Fibroblast of mammary gland (primary cell): Measurements from ENCODE around the gene METTL1.

Experiments
- DNase-seq: peaks from one replicate; pipeline ENCODE4 v3.0.0-alpha.2; 2010; ENCODE audit warnings: low read depth
- H3K4me3 ChIP-seq: 2 replicates; pipeline ENCODE4 v1.5.1; 2011; ENCODE audit warnings: low read depth, mild to moderate bottlenecking, low read length, moderate library complexity; ENCODE audit not compliant: control insufficient read depth
- TF ChIP-seq, protein P1 (sequence below): conservative IDR thresholded peaks from 2 replicates; pipeline ENCODE4 v1.5.1; 2011; ENCODE audit warnings: low read depth, low read length, inconsistent platforms; ENCODE audit not compliant: control insufficient read depth, insufficient read depth

The METTL1 gene

DNA sequence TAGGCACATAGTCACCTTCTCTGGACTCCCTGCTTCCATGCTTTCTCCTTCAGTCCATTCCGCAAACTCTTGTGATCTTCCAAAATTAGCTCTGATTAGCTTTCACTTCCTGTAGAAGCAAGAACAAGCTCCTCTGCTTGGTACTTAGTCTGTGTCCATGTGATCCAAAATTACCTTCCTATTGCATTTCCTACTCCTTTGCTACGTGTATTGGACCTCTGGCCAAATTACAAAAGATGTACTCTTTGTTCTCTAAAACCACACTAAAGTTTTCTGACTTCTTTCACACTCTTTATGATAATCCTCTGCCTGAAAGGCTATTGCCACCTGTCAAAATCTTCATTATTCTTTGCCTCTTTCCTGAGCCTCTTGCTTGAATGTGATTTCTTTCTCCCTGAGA, 9.9 kb upstream of the METTL1 start:
- no peak for DNase-seq
- TF ChIP-seq, protein P1, sequence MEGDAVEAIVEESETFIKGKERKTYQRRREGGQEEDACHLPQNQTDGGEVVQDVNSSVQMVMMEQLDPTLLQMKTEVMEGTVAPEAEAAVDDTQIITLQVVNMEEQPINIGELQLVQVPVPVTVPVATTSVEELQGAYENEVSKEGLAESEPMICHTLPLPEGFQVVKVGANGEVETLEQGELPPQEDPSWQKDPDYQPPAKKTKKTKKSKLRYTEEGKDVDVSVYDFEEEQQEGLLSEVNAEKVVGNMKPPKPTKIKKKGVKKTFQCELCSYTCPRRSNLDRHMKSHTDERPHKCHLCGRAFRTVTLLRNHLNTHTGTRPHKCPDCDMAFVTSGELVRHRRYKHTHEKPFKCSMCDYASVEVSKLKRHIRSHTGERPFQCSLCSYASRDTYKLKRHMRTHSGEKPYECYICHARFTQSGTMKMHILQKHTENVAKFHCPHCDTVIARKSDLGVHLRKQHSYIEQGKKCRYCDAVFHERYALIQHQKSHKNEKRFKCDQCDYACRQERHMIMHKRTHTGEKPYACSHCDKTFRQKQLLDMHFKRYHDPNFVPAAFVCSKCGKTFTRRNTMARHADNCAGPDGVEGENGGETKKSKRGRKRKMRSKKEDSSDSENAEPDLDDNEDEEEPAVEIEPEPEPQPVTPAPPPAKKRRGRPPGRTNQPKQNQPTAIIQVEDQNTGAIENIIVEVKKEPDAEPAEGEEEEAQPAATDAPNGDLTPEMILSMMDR, result no peak
- H3K4me3 ChIP-seq, result no peak overlapping the region

DNA sequence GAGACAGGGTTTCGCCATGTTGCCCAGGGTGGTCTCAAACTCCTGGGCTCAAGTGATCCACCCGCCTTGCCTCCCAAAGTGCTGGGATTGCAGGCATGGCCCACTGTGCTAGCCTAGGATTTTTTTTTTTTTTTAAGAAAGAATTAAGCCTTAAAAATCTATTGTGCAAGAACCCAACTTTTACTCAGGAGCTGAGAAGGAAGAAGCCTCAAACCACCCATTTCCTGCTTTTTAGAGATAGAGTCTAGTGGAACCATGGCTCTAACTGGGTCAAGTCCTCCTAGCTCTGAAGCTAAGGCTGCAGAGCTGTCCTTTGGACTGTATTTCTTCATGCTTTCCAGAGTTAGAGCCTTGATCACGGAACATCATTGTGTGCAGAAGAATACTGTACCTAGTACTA, 9.3 kb upstream of the METTL1 start:
- TF ChIP-seq, protein P1, result no peak
- DNase-seq, result no peak
- H3K4me3 ChIP-seq, result no peak overlapping the region

DNA sequence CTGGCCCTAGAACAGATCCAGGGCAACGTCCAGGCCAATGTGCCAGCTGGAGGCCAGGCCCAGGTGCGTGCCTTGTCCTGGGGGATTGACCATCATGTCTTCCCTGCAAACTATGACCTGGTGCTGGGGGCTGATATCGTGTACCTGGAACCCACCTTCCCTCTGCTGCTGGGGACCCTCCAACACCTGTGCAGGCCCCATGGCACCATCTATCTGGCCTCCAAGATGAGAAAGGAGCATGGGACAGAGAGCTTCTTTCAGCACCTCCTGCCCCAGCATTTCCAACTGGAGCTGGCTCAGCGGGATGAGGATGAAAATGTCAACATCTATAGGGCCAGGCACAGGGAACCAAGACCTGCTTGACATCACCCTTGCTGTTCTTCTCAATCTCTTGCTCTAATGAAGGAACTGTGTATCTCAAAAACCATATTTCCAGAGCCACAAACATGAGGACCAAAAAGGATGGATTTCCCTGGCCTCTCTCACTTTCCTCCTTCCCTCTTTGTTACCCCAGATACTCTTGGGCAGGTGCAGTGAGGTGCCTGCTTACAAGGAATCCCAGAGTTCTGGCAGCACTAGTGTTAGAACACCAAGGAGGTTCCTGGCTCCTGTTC, 8.5 kb upstream of the METTL1 start:
- H3K4me3 ChIP-seq, result no peak overlapping the region
- TF ChIP-seq, protein P1, result no peak
- no peak for DNase-seq

DNA sequence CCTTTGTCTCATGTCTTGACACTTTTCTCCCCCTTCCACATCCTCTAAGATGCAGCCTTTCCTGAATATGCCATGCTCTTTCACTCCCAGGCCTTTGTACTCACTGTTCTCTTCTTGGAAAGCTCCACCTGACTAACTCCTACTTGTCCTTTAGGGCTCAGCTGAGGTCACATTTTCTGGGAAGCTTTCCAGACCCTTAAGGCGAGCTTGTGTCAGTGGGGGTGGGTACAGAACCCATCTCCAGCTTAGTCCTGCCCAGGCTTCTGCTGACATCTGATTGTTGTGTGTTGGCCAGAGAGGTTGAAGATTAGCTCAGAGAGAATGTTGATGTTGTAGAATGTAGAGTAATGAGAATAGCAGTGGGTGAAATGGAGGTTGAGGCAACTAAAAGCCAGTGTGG, 7.8 kb upstream of the METTL1 start:
- peak; percentile 47 for DNase-seq
- H3K4me3 ChIP-seq, result no peak overlapping the region
- TF ChIP-seq, protein P1, result no peak

DNA sequence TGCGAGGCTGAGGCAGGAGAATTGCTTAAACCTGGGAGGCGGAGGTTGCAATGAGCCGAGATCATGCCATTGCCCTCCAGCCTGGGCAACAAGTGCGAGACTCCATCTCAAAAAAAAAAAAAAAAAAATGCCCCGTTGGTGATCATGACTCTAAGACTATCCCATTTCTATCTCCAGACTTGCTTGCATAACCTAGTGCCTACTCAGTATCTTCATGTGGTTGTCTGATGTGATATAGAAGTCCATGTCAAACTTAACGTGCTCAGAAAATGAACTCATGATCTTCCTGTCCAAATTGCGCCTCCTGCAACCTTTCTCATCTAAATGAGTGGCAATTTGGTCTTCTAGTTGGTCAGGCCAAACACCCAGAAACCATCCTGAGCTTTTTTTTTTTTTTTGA, 6.0 kb upstream of the METTL1 start:
- H3K4me3 ChIP-seq, result no peak overlapping the region
- no peak for DNase-seq
- TF ChIP-seq, protein P1, result no peak

DNA sequence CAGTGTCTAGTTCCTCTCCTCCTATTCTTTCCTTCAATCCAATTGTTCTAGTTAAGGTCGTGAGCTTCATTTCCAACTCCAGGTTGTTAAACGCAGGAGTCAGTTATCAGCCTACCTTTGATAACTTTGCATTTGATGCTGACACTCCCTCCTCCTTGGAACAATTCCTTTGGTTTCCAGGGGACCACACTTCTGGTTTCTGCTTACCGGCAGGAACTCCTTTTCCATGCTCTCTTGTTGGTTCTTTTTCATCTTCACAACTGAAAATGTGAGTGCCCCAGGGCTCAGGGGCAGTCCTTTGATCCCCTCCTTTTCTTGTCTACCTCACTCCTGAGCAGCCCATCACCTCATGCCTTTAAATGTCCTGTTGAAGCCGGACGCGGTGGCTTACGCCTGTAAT, 5.5 kb upstream of the METTL1 start:
- TF ChIP-seq, protein P1, result no peak
- no peak for DNase-seq
- no peak overlapping the region for H3K4me3 ChIP-seq

DNA sequence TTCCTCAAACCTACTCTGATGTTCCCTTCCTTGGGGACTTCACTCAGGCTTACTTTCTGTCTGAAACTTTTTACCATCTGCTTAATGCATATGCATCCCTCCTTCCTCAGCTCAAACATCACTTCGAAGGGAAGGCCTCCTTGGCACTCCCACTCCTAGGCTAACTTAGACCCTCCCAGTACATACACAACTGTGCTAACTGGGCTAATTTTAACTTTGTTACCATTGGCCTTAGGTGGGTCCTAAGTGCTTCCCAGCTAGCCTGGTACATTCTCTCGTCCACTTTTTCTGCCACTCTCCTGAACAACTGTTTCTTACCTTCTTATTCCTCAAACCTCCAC, 4.3 kb upstream of the METTL1 start:
- TF ChIP-seq, protein P1, result no peak

More for the DNA sequence above, 4.3 kb upstream of the METTL1 start:
- no peak for DNase-seq
- H3K4me3 ChIP-seq, result no peak overlapping the region
